HFF-Myc (cell line): ENCODE data around the gene CCDC86.

Experiments
- DNase-seq: peaks from one replicate; pipeline ENCODE4 v3.0.0-alpha.2; 2011; ENCODE audit warnings: low read depth; ENCODE audit errors: extremely low read depth
- H3K4me3 ChIP-seq: replicated peaks from 2 replicates; pipeline ENCODE4 v1.5.1; 2011; ENCODE audit warnings: low read depth, mild to moderate bottlenecking, control low read depth, low read length
- TF ChIP-seq, protein P1 (sequence below): IDR thresholded peaks from 2 replicates; pipeline ENCODE4 v1.5.1; 2012; ENCODE audit warnings: mild to moderate bottlenecking, low read depth, low read length, control low read depth; ENCODE audit errors: missing control alignments

CCDC86 gene

DNA sequence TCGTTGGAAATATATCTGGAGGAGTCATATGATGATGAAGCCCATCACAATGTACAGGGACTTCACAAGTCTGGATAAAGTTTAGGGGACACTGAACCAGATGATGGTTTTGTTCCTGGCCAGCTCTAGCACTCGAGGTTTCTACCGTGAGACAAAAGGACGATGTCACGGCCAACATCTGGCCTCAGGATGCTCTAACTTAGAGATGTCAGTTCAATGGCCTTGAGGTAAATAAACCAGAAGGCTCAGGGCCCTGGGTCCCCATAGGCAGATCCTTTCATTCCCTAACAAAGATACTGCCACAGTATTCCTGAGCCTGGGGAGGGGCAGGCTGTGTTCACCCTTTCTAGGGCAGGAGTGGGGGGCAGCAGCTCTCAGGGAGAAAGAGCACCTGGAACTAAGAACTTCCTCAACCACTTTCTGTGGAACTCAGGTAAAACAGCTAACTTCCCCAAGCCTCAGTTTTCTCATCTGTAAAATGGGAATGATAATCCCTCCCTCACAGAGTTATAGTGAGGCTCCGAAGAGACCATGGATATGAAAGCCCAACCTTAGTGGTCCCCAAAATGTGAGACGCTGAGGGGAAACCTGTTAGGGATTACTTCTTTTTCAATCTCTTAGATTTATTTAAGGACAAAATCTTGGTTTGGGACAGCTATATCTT lies 38.5 kb upstream of the CCDC86 start:
- DNase-seq, result no peak
- TF ChIP-seq, protein P1, sequence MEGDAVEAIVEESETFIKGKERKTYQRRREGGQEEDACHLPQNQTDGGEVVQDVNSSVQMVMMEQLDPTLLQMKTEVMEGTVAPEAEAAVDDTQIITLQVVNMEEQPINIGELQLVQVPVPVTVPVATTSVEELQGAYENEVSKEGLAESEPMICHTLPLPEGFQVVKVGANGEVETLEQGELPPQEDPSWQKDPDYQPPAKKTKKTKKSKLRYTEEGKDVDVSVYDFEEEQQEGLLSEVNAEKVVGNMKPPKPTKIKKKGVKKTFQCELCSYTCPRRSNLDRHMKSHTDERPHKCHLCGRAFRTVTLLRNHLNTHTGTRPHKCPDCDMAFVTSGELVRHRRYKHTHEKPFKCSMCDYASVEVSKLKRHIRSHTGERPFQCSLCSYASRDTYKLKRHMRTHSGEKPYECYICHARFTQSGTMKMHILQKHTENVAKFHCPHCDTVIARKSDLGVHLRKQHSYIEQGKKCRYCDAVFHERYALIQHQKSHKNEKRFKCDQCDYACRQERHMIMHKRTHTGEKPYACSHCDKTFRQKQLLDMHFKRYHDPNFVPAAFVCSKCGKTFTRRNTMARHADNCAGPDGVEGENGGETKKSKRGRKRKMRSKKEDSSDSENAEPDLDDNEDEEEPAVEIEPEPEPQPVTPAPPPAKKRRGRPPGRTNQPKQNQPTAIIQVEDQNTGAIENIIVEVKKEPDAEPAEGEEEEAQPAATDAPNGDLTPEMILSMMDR, result no peak
- no peak overlapping the region for H3K4me3 ChIP-seq

- H3K4me3 ChIP-seq, result no peak overlapping the region
- TF ChIP-seq, protein P1, result no peak
- no peak for DNase-seq
These were observed 32.7 kb upstream of the CCDC86 start for GRCh38 chr11:60809249-60809648.

DNA sequence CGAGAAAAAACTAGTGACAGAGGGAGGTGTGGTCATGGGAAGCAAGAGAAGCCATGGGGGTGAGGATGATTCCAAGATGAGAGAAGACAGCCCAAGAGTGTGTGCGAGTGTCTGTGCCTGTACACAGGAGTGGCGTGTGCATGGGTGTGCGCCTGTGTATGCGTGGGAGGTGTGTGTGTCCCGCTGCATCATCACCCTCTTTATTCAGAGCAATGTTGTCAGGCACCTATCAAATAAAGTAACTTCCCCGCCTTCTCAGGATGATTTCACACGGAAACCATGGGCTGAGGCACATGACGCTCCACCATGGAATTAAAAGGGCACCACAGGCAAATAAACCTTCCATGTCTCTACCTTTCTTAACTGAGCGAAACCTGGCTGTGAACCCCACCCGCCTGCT lies 32.2 kb upstream of the CCDC86 start:
- DNase-seq, result no peak
- TF ChIP-seq, protein P1, result no peak
- no peak overlapping the region for H3K4me3 ChIP-seq

DNA sequence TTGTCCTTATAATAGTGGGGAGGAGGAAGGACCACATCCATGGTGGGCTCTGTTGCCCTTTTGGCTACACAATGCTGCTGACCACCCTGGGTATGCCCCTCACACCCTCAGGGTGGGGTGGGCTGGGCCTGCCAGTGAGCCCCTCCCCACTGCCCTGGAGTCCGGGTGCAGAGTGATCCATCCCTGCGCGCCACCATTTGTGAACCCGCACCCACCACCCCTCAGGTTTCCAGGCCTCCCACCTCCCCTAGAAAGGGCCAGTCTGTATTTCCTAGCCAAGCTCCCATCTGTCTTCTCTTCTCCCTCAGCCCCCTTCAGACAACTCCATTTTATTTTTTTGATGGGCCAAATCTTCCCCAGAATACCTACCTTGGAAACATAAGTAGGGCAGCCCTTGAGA lies 31.8 kb upstream of the CCDC86 start:
- no peak for DNase-seq
- TF ChIP-seq, protein P1, result no peak
- H3K4me3 ChIP-seq, result no peak overlapping the region

DNA sequence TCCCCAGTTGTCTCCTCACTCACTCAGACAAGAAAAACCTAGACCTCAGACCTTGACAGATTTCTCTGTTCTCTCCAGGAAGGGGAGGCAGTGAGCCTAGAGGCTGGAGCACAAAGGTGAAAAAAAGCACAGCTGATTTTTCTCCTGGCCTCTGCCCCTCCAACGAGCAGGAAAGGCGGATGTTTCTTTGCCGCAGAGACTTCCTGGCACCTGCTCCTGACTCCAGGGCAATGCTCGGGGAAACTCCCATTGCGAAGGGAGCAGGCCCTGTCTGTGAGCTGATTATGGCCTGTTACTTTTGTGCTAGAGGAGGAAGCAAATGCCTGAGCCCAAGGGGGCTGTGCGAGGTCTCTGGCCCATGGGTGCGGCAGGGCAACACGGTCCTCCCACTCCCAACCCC lies 31.3 kb upstream of the CCDC86 start:
- TF ChIP-seq, protein P1, result no peak
- no peak for DNase-seq
- no peak overlapping the region for H3K4me3 ChIP-seq

DNA sequence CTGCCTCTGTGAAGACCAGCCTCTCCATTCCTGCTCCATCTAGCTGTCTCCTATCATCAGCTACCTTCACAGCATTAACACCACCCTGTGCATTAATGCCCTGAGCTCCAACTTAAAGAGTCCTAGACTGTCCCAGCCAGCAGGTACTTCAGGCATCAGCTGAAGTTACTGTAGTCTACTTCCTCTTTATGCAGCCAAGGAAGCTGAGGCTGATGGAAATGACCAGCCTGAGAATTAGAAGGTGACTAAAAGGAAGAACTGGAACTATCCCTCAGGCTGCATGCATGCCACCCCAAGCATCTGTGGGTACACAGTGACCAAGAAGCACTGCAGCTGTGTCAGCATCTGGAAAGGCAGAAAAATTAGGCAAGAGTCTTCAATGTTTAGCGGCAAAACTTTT lies 28.6 kb upstream of the CCDC86 start:
- no peak for DNase-seq
- no peak overlapping the region for H3K4me3 ChIP-seq
- TF ChIP-seq, protein P1, result no peak

- TF ChIP-seq, protein P1, result no peak
- H3K4me3 ChIP-seq, result no peak overlapping the region
- no peak for DNase-seq
These were observed 27.8 kb upstream of the CCDC86 start for GRCh38 chr11:60814112-60814511.
